ENCODE measurements around the gene TMEM38B. TPM values are rescaled to one million over a fixed set of nuclear protein-coding genes. Genes with fewer than 3 reads are reported as not detected.
A peak's percentile ranks its signal among the peaks of the same experiment; 100 is the strongest.

Gene TMEM38B, protein sequence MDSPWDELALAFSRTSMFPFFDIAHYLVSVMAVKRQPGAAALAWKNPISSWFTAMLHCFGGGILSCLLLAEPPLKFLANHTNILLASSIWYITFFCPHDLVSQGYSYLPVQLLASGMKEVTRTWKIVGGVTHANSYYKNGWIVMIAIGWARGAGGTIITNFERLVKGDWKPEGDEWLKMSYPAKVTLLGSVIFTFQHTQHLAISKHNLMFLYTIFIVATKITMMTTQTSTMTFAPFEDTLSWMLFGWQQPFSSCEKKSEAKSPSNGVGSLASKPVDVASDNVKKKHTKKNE
- total RNA-seq, result 10 to 100 TPM in 3 of 4 donors, 1 to 10 TPM in 1; 9.9 to 18.0 (median 12.5) TPM

GRCh38 chr9:105694190-105694847 is at the start of gene TMEM38B:
TMEM38B (plus strand) TSS chr9:105694541; CDS start chr9:105694661, 120 bp downstream.
- Histone ChIP-seq H3K9me3 (no peaks in the 10 kb centered on the region), H3K27me3 (no peaks in the 10 kb centered on the region), H3K27ac (peak within 1 kb of the TSS; percentile 59 to 82 (median 74)), H3K4me1 (peaks cover 0 to 9% (median 4%) of the 10 kb centered on the region in 4 donors), H3K4me3 (peak within 1 kb of the TSS; percentile 77 to 97 (median 82)), H3K36me3 (no peaks in the 10 kb centered on the region)
- peak; percentile 77 to 91 (median 88) for DNase-seq
- TF ChIP-seq POLR2A (IDR thresholded peaks at IDR 0.05), result peak; percentile 25 to 50
- TF ChIP-seq, protein P1, sequence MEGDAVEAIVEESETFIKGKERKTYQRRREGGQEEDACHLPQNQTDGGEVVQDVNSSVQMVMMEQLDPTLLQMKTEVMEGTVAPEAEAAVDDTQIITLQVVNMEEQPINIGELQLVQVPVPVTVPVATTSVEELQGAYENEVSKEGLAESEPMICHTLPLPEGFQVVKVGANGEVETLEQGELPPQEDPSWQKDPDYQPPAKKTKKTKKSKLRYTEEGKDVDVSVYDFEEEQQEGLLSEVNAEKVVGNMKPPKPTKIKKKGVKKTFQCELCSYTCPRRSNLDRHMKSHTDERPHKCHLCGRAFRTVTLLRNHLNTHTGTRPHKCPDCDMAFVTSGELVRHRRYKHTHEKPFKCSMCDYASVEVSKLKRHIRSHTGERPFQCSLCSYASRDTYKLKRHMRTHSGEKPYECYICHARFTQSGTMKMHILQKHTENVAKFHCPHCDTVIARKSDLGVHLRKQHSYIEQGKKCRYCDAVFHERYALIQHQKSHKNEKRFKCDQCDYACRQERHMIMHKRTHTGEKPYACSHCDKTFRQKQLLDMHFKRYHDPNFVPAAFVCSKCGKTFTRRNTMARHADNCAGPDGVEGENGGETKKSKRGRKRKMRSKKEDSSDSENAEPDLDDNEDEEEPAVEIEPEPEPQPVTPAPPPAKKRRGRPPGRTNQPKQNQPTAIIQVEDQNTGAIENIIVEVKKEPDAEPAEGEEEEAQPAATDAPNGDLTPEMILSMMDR (IDR thresholded peaks at IDR 0.05), result no peak

DNA sequence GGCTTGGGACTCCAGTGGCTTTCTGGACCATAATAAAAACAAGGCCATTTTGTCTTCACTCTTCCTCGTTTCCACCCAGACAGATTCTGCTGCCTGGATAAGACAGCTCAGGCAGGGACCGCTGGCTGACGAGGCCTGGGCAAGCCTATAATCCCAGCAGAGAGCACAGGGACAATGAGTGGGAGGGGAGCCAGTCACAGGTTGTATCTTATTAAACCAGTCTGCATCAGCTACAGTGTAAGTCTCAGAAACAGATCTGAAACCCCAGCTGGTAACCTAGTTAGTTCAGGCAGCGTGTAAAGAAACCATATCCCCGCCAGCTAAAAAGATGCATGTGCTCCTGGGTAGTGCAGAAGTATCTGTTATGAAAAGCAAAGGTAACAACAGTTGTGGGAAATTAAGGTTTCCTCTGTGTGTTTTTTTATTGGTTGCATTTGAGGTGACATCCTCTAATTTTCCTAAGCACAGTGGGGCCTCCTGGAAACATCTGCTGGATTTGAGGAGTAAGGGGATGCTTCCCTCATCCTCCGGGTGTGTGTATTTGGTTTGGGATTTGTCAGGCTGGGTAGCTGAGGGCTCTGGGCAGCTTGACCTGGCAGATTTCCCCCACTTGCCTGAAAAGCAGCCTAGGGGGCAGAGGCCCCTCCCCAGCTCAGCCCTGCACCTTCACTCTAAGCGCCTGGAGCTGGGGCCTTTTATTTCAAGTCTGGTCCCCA is 47.3 kb upstream of the TMEM38B start:
- H3K27ac ChIP-seq, result no peak overlapping the region
- no peaks in the 10 kb centered on the region for H3K9me3 ChIP-seq
- H3K4me1 ChIP-seq, result no peaks in the 10 kb centered on the region
- TF ChIP-seq POLR2A (IDR thresholded peaks at IDR 0.05), result no peak
- TF ChIP-seq, protein P1 (IDR thresholded peaks at IDR 0.05), result no peak
- no peaks in the 10 kb centered on the region for H3K36me3 ChIP-seq
- H3K4me3 ChIP-seq, result no peak overlapping the region
- DNase-seq, result no peak
- no peaks in the 10 kb centered on the region for H3K27me3 ChIP-seq

DNA sequence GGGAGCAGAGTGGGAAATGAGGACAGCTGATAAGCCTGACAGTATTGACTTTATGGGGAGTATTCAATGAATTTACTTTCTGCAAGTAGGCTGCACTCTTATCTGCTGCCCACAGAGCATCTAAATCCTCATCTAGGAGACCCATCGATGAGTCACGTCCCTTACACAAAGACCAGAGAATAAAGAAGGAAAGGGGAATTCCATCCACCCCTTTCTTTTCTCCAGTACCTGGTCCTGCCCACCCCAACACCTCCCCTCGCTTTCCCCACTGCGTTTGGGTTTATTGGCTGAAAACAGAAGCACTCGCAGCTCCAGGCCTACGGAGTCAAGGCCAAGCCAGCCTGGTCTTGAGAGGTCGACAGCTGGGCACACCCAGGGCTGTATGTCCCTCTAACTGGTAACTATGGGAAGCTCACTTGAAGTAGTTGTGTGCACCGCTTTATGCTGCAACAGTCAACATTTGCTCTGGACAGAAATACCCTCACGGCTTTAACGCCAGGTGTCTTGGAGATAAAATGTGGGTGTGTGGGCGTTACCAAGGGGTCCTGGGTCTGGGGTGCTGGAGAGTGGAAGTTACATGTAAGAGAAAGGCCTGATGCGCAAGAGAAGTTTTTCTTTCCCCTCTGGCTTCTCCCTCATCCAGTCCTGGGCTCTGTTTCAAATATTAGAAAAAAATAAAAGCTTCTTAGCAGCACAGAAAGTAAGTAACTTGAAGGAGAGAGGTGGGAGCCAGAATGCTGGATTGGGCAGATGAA is 46.6 kb upstream of the TMEM38B start:
- no peak overlapping the region for H3K4me3 ChIP-seq
- no peaks in the 10 kb centered on the region for H3K27me3 ChIP-seq
- no peaks in the 10 kb centered on the region for H3K4me1 ChIP-seq
- no peaks in the 10 kb centered on the region for H3K9me3 ChIP-seq
- DNase-seq, result no peak
- no peak overlapping the region for H3K27ac ChIP-seq
- TF ChIP-seq, protein P1 (IDR thresholded peaks at IDR 0.05), result no peak
- TF ChIP-seq POLR2A (IDR thresholded peaks at IDR 0.05), result no peak
- H3K36me3 ChIP-seq, result no peaks in the 10 kb centered on the region

GRCh38 chr9:105651806-105652205 is 42.5 kb upstream of the TMEM38B start:
- H3K4me3 ChIP-seq, result no peak overlapping the region
- TF ChIP-seq POLR2A (IDR thresholded peaks at IDR 0.05), result no peak
- TF ChIP-seq, protein P1 (IDR thresholded peaks at IDR 0.05), result no peak
- no peak for DNase-seq

More at GRCh38 chr9:105651806-105652205, 42.5 kb upstream of the TMEM38B start:
- Histone ChIP-seq H3K36me3 (no peaks in the 10 kb centered on the region), H3K27ac (no peak overlapping the region), H3K4me1 (peaks cover 0 to 9% (median 0%) of the 10 kb centered on the region in 4 donors), H3K9me3 (no peaks in the 10 kb centered on the region), H3K27me3 (peaks cover 0 to 6% of the 10 kb centered on the region in 2 donors)

Measured in Peyer's patch (tissue), 4 donors.